Activated B cell treated with CpG ODN at 0.5 μM for 24 hours (primary cell): ENCODE data around the gene FHIT. TPM values are rescaled to one million over a fixed set of nuclear protein-coding genes. Genes with fewer than 3 reads are reported as not detected.
A peak's percentile ranks its signal among the peaks of the same experiment; 100 is the strongest.

Experiments used
- ATAC-seq: fragments of 200-7000 bp; cut with Tn5 transposase; one replicate; pipeline ENCODE4 v1.10.0; 2021; ENCODE audit warnings: low read depth, mild to moderate bottlenecking, moderate library complexity
- CTCF ChIA-PET: fragments of 350-600 bp; sonication (Branson Sonifier 250); formaldehyde crosslinking; loops from one replicate; lab custom pipeline; 2021; ENCODE audit warnings: antibody characterized with exemption; lab: Charles Lee
- POLR2A ChIA-PET: fragments of 350-600 bp; sonication (Branson Sonifier 250); formaldehyde crosslinking; loops from one replicate; lab custom pipeline; 2021; ENCODE audit warnings: antibody characterized with exemption; lab: Charles Lee
- DNase-seq: peaks from one replicate; pipeline ENCODE4 v3.0.0; 2022
- H3K27ac Mint-ChIP-seq: one replicate; pipeline ENCODE4 v1.8.0; 2020; ENCODE audit warnings: mixed read lengths
- H3K27me3 Mint-ChIP-seq: one replicate; pipeline ENCODE4 v1.8.0; 2021; ENCODE audit warnings: mixed read lengths
- H3K36me3 Mint-ChIP-seq: one replicate; pipeline ENCODE4 v1.8.0; 2021; ENCODE audit warnings: low read depth, mixed read lengths
- H3K4me1 Mint-ChIP-seq: one replicate; pipeline ENCODE4 v1.8.0; 2021; ENCODE audit warnings: mixed read lengths
- H3K4me3 Mint-ChIP-seq: one replicate; pipeline ENCODE4 v1.8.0; 2020; ENCODE audit warnings: mild to moderate bottlenecking, mixed read lengths
- H3K9me3 Mint-ChIP-seq: one replicate; pipeline ENCODE4 v1.8.0; 2020; ENCODE audit warnings: mixed read lengths
- intact Hi-C: fragments of 100-400 bp; cut with micrococcal nuclease; formaldehyde crosslinking; loops from one replicate; pipeline ENCODE4 v1.15.1; 2024
- total RNA-seq: library from RNA; stranded (reverse); gene quantifications from 2 replicates; pipeline ENCODE4 v1.2.3, GENCODE V29; 2022
- TF ChIP-seq, protein P1 (sequence below): fragments of 200-600 bp; IDR thresholded peaks from one replicate; pipeline ENCODE4 v1.8.0; 2022; ENCODE audit warnings: antibody characterized with exemption, mild to moderate bottlenecking

Gene FHIT
- total RNA-seq = 3.8 and 5.5 TPM in 2 replicates

DNA sequence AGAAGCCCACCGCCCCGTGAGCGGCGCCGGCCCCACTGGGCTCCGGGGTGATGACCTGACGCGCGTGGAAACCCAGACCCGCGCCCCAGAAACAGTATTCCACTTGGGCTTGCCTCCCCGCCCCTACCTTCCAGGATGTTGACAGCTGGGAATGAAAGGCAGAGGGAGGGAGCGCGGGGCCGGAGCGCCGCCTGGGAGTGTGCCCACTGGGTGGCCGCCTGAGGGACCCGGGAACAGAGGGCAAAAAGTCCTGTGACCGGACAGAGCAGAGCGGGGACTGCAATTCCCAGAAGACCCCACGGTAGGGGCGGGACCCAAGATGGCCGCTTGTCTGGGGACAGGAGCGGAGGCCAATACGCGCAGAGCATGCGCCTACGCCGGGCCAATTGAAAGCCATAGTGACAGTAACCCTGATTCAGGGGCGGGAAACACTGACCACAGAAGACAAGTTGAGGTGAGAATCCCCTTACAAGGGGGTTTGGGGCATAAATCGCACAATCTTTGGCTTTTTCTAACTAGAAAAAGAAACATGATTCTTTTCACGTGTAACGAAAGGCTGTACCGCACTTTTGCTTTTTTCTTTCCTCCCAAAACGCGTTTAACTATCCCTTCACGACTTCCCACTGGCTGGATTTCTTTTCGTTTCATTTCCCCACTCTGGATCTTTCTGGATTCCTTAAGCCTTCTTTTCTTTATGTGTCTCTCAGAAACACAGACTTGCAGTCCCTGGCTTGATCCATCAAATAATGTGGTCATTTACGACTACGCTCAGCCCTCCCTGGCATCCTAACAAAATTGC lies at the start of gene FHIT:
FHIT (minus strand) TSS at position 279 of the 799 bp plus-strand sequence.
- POLR2A ChIA-PET = no interaction called here
- intact Hi-C loops = loop anchor here (2.0 to 5.0 kb wide), 2 partner anchors 271 to 1413 kb away; no protein-coding TSS in a partner anchor
- DNase-seq (peak; percentile 85), ATAC-seq (peak; percentile 91)
- H3K27ac Mint-ChIP-seq = peak within 1 kb of the TSS; percentile 85
- H3K4me1 Mint-ChIP-seq = peaks cover 22% of the 10 kb centered on the region
- CTCF ChIA-PET = no interaction called here
- peaks cover 5% of the 10 kb centered on the region for H3K36me3 Mint-ChIP-seq
- H3K9me3 Mint-ChIP-seq = no peaks in the 10 kb centered on the region
- TF ChIP-seq, protein P1, sequence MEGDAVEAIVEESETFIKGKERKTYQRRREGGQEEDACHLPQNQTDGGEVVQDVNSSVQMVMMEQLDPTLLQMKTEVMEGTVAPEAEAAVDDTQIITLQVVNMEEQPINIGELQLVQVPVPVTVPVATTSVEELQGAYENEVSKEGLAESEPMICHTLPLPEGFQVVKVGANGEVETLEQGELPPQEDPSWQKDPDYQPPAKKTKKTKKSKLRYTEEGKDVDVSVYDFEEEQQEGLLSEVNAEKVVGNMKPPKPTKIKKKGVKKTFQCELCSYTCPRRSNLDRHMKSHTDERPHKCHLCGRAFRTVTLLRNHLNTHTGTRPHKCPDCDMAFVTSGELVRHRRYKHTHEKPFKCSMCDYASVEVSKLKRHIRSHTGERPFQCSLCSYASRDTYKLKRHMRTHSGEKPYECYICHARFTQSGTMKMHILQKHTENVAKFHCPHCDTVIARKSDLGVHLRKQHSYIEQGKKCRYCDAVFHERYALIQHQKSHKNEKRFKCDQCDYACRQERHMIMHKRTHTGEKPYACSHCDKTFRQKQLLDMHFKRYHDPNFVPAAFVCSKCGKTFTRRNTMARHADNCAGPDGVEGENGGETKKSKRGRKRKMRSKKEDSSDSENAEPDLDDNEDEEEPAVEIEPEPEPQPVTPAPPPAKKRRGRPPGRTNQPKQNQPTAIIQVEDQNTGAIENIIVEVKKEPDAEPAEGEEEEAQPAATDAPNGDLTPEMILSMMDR = no peak
- peak within 1 kb of the TSS; percentile 92 for H3K4me3 Mint-ChIP-seq
- peaks cover 2% of the 10 kb centered on the region for H3K27me3 Mint-ChIP-seq

DNA sequence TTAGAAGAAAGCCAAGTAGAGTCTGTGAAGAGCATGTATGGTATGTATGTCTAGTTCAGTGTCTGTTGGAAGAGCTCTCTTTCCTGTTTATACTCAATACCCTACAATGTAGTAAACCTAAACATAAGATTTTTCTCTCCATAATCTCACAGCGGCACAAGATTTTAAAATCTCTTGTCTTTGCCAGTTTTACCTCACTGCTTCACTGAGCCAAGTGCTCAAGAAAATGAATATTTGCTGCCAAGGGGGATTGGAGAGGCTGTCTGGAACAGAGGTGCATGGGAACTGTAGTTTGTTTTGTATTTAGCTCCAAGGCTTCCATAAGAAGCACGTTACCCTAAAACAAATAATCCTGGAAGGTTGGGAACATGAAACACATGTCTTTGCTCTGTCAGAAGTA lies 49.5 kb upstream of the FHIT start:
- Mint-ChIP-seq H3K27ac (no peak overlapping the region), H3K27me3 (no peaks in the 10 kb centered on the region), H3K4me1 (no peaks in the 10 kb centered on the region), H3K36me3 (no peaks in the 10 kb centered on the region), H3K4me3 (no peak overlapping the region), H3K9me3 (no peaks in the 10 kb centered on the region)
- POLR2A ChIA-PET = no interaction called here
- ATAC-seq (no peak), DNase-seq (no peak)
- intact Hi-C loops = no loop called here
- TF ChIP-seq, protein P1 = no peak
- CTCF ChIA-PET = no interaction called here

GRCh38 chr3:61300006-61300380 lies 48.7 kb upstream of the FHIT start:
- intact Hi-C loops = no loop called here
- Mint-ChIP-seq H3K9me3 (no peaks in the 10 kb centered on the region), H3K27me3 (no peaks in the 10 kb centered on the region)

DNA sequence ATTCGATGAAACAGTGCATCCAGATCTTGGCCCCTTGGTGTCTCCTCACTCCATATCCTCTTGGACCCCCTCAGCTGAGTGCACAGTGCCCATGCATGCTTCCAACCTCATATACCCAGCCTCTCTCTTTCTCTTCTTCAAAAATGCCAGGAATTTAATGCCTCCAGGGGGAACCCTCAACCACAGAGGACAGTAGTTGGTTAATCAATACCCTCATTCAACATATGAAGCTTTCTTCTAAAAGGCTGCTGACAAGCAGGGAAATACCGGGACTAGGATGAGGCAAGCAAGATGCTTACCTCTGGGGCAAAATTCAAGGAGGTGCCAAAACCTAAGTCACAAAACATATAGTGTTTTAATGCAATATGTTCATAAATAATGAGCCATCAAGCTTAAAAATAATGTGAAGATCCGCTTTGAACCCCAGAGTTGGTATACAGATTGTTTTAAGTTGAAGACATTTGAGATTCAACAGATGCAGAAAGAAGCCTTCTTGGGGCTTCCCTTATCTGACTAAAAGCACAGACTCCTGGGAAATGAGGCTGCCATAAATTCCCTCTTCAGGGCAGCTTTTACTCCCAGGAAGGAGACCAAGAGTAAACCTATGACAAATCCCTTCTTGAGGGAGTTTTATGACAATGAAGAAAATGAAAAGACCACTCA lies 48.2 kb upstream of the FHIT start:
- intact Hi-C loops = no loop called here
- ATAC-seq (no peak), DNase-seq (no peak)
- Mint-ChIP-seq H3K9me3 (no peaks in the 10 kb centered on the region), H3K27ac (no peak overlapping the region), H3K4me1 (no peaks in the 10 kb centered on the region), H3K27me3 (no peaks in the 10 kb centered on the region), H3K4me3 (no peak overlapping the region), H3K36me3 (no peaks in the 10 kb centered on the region)
- TF ChIP-seq, protein P1 = no peak
- ChIA-PET CTCF (no interaction called here), POLR2A (no interaction called here)

More at GRCh38 chr3:61300006-61300380, 48.7 kb upstream of the FHIT start:
- H3K27ac Mint-ChIP-seq = no peak overlapping the region
- no peaks in the 10 kb centered on the region for H3K4me1 Mint-ChIP-seq
- DNase-seq (no peak), ATAC-seq (no peak)
- ChIA-PET CTCF (no interaction called here), POLR2A (no interaction called here)
- TF ChIP-seq, protein P1 = no peak
- H3K36me3 Mint-ChIP-seq = no peaks in the 10 kb centered on the region
- H3K4me3 Mint-ChIP-seq = no peak overlapping the region

DNA sequence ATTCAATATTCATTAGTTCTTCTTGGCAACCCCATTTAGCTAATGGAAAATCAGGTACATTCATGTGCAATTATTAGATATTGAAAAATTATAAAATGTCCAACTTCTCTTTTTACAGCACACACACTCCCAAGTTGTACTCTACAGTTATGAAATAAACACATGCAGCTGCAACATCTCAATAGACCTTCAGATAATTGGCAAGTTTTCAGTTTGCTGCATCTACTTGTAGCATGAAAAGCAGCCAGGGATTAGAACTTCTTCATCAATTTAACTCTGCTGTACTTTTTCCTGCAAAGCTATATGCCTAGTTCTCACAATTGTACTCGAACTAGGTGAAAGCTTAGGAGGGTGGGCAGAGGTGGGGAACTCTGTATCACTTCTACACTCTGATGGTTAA lies 46.6 kb upstream of the FHIT start:
- ChIA-PET CTCF (no interaction called here), POLR2A (no interaction called here)
- TF ChIP-seq, protein P1 = no peak
- Mint-ChIP-seq H3K9me3 (no peaks in the 10 kb centered on the region), H3K27ac (no peak overlapping the region), H3K4me3 (no peak overlapping the region), H3K27me3 (no peaks in the 10 kb centered on the region), H3K4me1 (no peaks in the 10 kb centered on the region), H3K36me3 (no peaks in the 10 kb centered on the region)
- DNase-seq (no peak), ATAC-seq (no peak)
- intact Hi-C loops = no loop called here
